GM19043 (cell line): ENCODE data around the gene CSRNP3.
"Not testable (repeated sequence)": the region's sequence is repeated elsewhere in the genome, so short reads cannot be mapped to it uniquely, and the experiment has no call there.

Source experiments
- ATAC-seq: cut with Tn5 transposase; IDR thresholded peaks from one replicate; pipeline ENCODE4 v1.9.1; 2021; ENCODE audit warnings: low read depth; ENCODE audit not compliant: unreplicated experiment

CSRNP3 gene

GRCh38 chr2:165627470-165627869, 158.0 kb downstream of the CSRNP3 start:
- no peak for ATAC-seq

GRCh38 chr2:165629776-165630175, 160.3 kb downstream of the CSRNP3 start:
- ATAC-seq, result no peak

- no peak for ATAC-seq
Measured at GRCh38 chr2:165630236-165630635, 160.7 kb downstream of the CSRNP3 start.

DNA sequence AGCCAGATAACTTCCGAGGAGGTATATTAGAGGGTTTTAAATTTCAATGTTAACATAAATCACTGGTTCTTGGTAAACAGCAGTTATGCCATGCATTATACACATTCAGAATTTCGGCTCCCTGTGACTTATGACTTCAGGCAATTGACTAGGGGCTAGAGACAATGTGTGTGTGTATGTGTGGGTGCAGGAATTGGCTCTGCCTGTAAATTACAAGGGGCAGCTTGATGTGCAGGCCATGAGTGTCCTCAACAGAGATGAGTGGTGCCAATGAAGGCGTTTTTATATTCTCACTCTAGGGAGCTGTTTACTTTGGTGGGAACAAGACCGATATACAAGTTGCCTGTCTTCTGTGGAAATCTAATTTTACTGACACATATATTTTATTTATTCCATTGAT, 161.6 kb downstream of the CSRNP3 start:
- ATAC-seq, result no peak

DNA sequence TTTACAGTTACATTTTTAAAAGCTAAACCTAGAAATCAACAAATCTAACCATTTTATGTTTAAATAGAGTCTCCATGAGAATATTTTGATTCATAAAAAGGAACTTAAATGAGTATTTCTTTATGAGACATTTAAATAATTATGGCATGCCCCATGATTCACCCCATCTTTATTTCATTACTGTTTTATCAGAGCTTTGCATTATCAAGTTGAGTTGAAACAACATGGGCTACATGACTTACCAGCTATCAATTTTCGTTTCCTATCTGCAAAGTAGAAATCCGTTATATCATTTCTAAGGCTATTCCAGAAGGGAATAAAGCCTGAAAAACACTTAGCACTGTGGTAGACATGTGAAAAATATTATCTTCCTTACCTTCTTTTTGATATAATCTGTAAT, 163.1 kb downstream of the CSRNP3 start:
- no peak for ATAC-seq

- no peak for ATAC-seq
Measured at GRCh38 chr2:165633431-165633830, 163.9 kb downstream of the CSRNP3 start.

GRCh38 chr2:165634282-165634681, 164.8 kb downstream of the CSRNP3 start:
- ATAC-seq, result no peak

DNA sequence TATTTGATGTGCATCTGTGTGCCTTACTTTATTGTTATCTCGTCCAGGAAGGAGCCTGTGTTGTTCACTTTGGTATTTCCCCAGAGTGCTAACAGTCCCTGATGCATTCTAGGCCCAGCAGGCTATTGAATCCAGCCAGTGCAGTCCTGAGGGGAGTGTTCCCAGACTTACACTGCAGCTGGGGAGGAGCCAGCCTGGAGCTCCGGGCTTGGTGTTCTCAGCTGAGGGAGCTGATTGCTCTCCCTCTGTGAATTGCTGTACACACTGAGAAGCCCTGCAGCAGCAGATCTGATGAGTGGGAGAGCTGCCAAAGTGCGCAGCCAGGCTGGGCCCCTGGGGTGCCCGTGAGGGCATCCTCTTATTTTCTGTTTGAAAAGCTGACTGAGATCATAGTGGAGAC, 165.4 kb downstream of the CSRNP3 start:
- no peak for ATAC-seq

DNA sequence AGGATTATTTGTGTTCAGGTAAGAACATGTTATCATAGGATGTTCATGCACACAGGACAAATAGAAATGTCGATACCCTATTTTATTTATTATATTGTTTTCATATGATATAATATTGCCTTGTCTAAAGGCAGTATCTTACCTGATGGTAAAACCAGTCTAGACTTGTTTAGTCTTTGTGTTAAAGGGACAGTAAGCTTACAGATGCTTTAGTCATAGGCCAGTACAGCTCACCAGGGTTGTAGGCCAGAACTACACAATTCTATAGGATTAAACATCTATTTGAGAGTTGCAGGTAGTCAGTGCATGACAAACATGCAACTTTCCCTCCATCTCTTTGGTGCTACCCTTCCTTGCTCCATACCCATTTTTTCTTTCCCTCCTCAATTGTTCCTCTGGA, 166.0 kb downstream of the CSRNP3 start:
- no peak for ATAC-seq

DNA sequence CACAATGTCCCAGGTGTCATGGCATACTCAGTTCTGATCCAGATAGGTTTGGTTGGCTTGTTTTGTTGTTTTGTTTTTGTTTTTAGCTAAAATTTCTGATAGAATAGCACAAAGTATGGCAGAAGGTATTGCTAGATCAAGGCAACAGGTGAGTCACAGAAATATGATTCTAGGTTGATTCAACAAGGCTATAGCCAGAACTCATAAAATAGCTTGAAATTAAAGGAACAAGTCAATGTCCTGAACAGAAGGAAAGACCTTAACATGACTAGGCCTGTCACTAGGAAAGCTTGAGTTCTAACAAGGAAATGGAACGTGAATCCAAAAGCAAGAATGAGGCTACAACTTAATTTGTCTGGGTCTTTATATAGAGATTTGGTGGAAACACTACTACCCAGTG, 167.5 kb downstream of the CSRNP3 start:
- ATAC-seq, result no peak

- ATAC-seq, result no peak
Measured at GRCh38 chr2:165637396-165637795, 167.9 kb downstream of the CSRNP3 start.

GRCh38 chr2:165639504-165639903, 170.0 kb downstream of the CSRNP3 start:
- no peak for ATAC-seq

DNA sequence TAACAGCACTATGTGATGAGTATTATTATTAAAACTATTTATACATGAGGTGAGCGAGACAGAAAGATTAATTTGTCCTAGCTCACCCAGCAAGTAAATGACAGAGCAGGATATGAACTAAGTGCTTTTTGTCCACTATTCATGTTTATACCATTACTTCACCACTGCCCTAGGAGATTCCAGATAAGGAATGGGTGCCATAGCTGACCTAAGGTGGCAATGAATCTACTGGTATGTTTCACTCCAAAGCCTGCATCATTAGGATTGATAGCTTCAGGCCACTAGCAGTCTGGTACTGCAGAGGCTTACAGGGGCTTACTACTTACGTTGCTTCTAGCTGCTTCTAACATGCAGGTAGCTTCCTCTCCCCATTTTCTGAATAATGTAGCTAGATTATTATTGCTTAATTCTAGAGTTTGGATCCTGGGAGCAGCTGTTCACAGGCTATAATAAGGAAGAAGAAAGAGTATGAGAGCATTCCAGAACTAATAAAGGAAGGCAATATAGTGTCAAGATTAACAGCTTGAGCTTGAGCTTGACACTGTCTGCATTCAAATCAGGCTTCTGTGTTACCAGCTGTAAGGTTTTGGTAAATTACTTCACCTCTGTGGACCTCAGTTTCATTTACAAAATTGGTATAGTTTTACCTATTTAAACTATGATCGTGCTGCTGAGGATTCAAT, 170.9 kb downstream of the CSRNP3 start:
- ATAC-seq, result no peak

- no peak for ATAC-seq
Measured at GRCh38 chr2:165645930-165646831, 176.7 kb downstream of the CSRNP3 start.

- ATAC-seq, result no peak
Measured at GRCh38 chr2:165647409-165647808, 177.9 kb downstream of the CSRNP3 start.

DNA sequence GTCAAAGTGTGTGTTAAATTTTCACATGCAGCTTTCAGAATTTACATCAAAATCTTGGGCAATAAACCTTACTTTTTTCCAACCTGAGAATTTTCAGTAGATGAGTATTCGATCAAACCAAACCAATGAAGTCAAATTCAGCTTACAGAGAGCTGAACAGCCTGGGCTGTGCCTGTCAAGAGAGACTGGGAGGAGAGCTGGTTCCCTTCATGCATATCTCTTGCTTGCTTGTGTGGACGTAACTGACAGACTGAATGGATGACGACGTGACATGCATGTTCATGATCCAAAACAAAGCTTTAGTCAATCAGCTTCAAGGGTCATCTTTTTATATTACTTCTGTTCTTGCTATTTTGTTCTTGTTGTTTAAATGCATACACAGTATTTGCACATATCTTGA, 179.3 kb downstream of the CSRNP3 start:
- ATAC-seq, result no peak

DNA sequence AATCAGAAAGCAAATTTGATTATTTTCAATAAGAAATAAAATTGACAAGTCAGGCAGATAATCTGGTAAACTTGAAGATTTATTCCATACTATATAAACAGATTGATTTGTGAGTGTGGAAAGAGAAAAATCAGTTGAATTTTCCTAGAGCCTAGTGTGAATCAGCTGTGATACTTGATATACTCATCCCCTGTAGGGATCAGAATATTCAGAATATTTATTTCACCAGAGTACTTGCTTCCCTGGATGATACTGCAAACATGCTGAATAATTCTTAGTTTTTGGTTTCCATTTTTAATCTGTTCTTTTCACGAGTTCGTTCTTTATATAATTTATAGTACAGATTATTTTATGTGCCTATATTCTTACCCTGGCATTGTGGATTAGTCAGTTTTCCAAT, 181.7 kb downstream of the CSRNP3 start:
- ATAC-seq, result no peak

- ATAC-seq, result no peak
Measured at GRCh38 chr2:165655661-165656060, 186.2 kb downstream of the CSRNP3 start.

GRCh38 chr2:165660361-165660760, 190.9 kb downstream of the CSRNP3 start:
- peak; percentile 73 for ATAC-seq

- ATAC-seq, result no peak
Measured at GRCh38 chr2:165662720-165663119, 193.2 kb downstream of the CSRNP3 start.

GRCh38 chr2:165665614-165666013, 196.1 kb downstream of the CSRNP3 start:
- no peak for ATAC-seq

DNA sequence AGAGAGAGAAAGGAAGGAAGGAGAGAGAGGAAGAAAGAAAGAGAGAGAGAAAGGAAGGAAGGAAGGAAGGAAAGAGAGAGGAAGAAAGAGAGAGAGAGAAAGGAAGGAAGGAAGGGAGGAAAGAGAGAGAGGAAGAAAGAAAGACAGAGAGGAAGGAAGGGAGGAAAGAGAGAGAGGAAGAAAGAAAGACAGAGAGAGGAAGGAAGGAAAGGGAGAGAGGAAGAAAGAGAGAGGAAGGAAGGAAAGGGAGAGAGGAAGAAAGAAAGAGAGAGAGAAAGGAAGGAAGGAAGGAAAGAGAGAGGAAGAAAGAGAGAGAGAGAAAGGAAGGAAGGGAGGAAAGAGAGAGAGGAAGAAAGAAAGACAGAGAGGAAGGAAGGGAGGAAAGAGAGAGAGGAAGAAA, 196.6 kb downstream of the CSRNP3 start:
- ATAC-seq, result not testable (repeated sequence)
